Fibroblast of skin of left quadriceps (primary cell): Measurements from ENCODE around the gene TMEM164.
A peak's percentile ranks its signal among the peaks of the same experiment; 100 is the strongest.

Experiments
- DNase-seq, 2 experiments: peaks; one replicate each; pipeline ENCODE4 v3.0.0-alpha.2; 2013; ENCODE audit warnings: low read depth in 2 of 2

Gene TMEM164

GRCh38 chrX:110167952-110168451 is 165.1 kb downstream of the TMEM164 start:
- DNase-seq: no peak

GRCh38 chrX:110168585-110168984 is 165.7 kb downstream of the TMEM164 start:
- no peak for DNase-seq

DNA sequence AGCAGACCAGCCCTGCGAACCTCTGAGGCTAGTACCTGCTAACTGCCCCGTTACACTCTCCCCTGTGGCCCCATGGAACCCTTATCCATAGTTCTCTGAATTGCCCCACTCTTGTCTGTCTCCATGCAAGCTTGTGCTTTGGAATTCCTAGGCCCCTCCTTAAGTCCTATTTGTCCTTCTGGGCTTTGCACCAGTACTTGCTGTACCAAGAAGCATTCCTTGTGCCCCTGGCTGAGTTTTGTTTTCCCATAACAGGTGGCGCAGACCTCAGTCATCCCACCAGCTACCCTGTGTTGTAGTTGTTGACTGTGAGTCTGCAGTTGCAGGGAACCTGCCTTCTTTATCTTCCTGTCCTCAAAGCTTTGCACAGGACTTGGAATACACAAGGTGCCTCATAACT is 167.1 kb downstream of the TMEM164 start:
- no peak for DNase-seq

GRCh38 chrX:110171442-110171841 is 168.5 kb downstream of the TMEM164 start:
- DNase-seq: no peak

- DNase-seq: no peak
Observed at GRCh38 chrX:110172215-110172614, 169.3 kb downstream of the TMEM164 start.

GRCh38 chrX:110173192-110174175 is 170.6 kb downstream of the TMEM164 start:
- no peak for DNase-seq

DNA sequence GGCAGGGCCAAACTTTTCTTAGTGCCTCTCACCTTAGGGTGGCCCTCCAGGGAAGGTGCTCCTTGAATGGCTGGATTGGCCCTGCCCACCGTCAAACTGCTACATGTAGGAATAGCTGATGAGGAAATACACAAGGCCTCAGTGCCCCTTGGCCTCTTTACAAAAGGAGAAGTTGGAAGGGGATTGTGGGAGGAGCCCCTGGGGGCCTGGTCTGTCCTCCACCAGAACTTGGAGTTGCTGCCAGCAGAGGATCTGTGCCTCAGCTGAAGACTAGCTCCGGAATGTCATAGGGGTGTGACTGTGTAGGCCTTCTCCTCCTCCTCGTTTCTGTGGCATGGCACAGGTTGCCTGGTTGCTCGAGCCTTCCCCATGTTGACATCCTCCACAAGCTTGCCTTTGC is 172.2 kb downstream of the TMEM164 start:
- DNase-seq: no peak

DNA sequence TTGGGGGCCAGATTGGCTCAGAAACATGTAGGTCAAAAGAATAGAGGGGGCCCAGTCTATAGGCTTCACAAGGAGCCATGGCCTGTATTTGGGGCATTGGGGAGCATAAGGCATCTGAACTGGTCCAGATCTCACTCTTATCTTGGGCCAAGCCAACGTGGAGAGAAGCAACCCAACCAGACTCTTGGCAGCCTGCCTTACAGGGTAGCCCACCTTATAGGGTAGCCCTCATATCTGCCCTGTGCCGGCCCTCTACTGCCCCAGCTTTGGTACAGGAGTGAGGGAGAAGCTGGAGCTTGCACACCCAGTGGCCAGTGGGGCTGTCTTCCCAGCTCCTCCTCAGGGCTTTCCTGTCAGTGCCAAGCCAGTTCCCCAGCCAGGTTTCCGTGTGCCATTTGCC is 172.8 kb downstream of the TMEM164 start:
- DNase-seq: no peak

GRCh38 chrX:110178179-110178865 is 175.4 kb downstream of the TMEM164 start:
- no peak for DNase-seq

DNA sequence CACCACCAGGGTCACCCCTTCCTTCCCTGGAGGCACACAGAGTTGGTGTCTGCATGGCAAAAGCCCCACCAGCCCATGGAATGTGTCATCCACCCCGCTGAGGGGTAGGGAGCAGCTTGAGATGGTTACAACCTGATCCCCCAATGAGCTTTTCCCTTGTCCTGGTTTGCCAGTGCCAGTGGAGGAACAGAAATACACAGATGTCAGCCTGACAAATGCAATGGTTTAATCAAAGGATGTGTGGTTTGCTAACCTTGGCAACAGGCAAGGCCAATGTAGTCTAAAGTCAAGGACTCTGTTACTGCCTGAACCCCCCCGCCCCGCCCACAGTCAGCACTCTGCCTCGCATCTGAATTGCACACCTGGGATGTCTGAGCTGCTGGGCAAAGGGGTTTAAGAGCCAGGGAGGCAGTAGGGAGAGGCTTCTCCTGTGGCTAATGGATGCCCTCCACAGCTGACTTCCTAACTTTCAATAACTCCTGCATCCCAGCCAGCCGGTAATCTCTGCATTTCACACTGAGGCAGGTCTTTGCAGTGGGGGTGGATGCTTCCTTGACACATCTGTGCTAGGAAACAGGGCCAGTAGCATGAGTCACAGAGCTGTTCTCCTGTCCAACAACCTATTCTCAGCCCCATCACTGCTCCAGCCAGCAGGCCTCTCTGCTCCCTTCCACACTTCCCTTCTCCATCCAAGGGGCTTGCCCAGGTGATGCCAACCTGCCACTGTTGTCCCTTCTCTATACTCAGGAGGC is 177.4 kb downstream of the TMEM164 start:
- peak; percentile 37 to 50 for DNase-seq

- DNase-seq: peak; percentile 37 to 49
Observed at GRCh38 chrX:110180928-110181310, 178.0 kb downstream of the TMEM164 start.

DNA sequence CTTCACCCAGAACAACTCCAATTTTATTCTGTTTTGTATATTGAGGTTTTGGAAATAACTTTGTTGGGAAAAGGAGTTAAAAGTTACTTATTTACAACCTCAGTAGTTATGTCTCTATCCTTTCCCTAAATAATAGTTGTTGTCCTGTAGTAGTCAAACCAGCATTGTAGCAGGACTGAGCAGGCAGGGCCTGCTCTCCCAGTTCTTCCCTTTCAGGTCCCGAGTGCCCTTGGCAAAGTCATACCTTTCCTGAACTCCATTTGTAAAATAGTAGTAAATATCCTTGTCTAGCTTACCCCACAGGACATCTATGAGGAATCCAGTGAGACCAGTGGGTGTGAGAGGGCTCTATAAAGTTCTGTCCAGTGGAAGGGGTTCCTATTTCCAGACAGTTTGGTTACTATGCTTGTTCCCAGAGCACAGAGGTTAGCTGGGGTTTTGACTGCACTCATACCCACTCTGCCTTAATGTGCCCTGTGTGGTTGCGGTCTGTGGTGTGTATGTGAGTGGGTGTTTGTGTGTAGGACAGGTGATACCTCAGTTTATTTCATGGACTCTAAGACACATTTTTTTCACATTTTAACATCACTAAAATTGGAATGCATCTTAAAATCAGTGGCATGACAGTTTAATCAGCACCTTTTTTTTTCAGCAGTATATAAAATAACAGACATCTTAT is 178.7 kb downstream of the TMEM164 start:
- DNase-seq: no peak

GRCh38 chrX:110182362-110182761 is 179.4 kb downstream of the TMEM164 start:
- no peak for DNase-seq

DNA sequence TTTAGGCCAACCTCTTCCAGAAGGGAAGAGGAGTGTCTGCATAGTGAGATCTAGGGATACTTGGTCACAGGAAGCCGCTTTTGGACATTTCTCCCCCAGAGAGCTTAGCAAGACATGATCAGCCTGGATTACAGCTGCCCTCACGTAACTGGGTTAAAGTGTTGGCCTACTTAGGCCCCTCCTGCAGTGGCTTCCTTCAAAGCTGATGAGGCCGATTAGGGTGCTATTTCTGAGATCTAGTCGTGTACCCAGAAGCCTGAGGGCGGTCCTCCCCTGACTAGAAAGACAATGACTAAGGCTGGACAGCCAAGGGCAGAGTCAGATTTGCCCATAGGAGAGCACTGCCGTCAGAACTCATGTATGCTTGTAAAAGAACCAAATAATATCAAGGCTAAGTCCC is 180.0 kb downstream of the TMEM164 start:
- no peak for DNase-seq

DNA sequence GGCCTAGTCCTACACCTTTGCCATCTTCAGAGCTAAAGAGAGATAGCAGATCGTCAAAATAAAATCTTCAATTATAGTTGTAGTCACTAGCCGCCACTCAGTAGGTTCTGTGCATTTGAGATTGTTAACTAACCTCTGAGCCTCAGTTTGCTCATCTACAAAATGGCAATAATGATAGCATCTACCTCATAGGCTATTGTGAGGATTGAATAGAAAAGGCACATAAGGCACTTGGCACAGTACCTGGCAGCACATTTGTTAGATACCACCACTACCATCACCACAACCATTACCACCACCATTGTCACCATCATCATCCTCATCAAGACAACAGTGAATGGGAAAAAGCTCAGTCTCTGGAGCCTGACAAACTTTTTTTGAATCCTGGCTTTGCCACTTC is 180.4 kb downstream of the TMEM164 start:
- no peak for DNase-seq

- DNase-seq: no peak
Observed at GRCh38 chrX:110188701-110189558, 186.0 kb downstream of the TMEM164 start.

- no peak for DNase-seq
Observed at GRCh38 chrX:110192516-110192915, 189.6 kb downstream of the TMEM164 start.

DNA sequence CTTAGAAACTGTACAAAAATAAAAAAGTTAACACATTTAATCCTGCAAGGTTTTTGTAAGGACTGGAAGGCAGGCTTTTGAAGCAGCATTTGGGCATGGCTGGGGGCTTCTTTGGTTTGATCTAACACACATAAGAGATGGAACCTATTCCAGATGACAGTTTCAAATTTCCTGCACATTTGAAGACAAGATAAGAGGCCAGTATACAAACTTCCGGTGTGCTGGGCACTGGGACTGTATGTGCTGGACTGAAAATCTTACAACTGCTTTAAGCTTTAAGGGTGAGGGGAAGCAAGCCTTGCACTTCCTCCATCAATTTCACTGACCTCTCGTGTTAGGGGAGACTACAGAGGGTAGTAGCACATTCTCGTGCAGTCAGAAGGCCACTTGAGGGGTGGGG is 192.1 kb downstream of the TMEM164 start:
- no peak for DNase-seq

- no peak for DNase-seq
Observed at GRCh38 chrX:110201799-110202198, 198.9 kb downstream of the TMEM164 start.

DNA sequence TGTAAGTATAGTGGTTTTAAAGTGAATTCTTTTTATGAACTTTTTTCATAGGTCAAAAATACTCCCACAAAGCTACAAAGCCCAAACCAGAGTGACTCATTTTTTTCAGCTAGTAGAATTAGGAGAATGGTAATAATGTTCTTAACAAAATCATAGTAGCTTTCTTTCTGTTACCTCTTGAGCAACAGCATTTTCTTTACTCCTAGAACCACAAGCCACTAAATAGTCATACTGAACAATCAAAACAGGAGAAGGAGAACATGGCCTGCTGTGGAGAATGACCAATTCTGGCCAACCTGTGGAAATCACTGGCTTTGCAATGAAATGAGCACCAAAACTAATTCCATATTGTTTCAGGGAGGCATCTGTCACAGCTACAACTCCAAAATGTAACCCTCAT is 202.1 kb downstream of the TMEM164 start:
- DNase-seq: peak; percentile 52 to 53

- DNase-seq: no peak
Observed at GRCh38 chrX:110208092-110208491, 205.2 kb downstream of the TMEM164 start.
